CD4-positive, alpha-beta T cell treated with Interleukin-15 for 1 hour (primary cell): Measurements from ENCODE around the gene HAGHL.
"Not testable (repeated sequence)": the region's sequence is repeated elsewhere in the genome, so short reads cannot be mapped to it uniquely, and the experiment has no call there.

Source experiments
- DNase-seq: peaks from one replicate; pipeline ENCODE4 v3.0.0-alpha.2; 2020

HAGHL gene

DNA sequence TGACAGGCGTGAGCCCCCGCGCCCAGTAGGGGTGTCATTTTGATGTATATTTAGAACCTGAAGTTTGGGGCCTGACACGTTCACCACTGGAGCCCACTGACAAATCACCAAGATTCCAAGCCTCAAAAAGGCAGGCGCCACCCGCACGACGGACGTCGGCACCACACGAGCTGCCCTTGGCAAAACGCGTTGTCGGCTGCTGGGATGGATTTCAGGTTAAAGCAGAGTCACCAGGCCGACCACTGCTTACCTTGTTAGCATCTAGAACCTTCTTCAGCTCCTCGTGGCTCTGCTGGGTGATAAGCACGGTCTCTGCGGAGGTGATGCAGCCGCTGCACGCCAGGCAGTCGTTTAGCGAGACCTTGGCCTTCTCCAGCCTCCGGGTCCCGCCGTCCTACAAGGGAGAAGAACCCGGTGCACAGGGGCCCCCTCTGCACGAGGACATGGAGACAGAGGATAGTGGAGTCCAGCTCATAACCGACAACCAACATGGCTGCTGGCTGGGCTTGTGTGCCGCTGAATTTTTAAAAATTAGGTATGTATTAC, 10.1 kb downstream of the HAGHL start:
- no peak for DNase-seq

DNA sequence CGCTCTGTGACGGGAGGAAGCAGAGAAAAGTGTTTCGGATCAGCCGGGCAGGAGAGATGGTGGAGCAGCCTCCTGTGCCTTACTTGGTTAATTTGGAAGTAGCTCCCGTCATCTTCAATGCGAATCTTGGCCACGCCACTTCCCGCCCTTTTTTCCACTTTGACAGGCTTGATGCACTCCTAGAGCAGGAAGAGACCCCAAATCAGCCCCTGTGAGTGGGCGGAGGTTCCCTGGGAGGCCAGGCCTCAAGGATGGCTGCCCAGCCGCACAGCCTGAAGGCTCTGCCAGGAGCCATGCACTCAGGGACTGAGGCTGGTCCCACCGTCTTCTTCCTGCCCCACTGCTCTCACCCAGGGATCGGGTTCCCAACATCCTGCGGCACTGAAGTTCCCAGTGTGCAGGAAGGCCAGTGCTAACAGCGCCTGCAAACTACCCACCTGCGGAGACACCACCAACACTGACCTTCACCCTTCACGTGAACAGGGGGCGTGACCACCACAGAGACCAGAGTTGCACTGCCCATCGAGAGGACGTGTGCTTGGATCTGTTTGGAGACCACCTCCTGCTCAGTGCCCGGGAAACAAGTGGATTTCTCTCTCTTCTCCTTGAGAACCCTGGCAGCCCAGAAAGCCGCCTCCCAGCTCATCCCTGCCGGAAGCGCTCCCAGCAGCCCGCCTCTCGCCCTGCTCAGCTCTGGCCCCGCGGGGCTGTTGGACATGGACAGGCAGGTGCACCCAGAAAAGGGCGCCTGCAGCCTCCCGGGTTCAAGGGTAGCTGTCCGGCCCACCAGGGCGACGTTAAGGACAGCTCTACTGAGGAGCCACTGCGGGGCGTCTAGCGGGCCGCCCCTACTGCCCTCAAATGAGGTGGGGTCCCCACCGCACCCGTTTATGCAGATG, 12.9 kb downstream of the HAGHL start:
- no peak for DNase-seq

DNA sequence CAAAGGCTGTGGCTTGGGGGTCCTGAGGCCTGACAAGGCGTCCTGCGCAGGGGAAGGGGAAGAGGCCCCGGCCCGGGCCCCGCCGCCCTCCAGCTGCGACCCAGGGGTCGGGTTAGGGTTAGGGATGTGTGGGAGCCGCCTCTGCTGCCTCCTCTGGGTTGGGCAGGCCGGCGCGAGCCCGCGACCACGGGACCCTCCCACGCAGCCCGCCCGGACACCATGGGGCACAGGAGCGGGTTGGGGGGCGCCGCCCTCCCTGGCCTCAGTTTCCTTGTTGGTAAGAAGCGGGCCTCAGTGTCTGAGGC, 13.5 kb downstream of the HAGHL start:
- DNase-seq = no peak

DNA sequence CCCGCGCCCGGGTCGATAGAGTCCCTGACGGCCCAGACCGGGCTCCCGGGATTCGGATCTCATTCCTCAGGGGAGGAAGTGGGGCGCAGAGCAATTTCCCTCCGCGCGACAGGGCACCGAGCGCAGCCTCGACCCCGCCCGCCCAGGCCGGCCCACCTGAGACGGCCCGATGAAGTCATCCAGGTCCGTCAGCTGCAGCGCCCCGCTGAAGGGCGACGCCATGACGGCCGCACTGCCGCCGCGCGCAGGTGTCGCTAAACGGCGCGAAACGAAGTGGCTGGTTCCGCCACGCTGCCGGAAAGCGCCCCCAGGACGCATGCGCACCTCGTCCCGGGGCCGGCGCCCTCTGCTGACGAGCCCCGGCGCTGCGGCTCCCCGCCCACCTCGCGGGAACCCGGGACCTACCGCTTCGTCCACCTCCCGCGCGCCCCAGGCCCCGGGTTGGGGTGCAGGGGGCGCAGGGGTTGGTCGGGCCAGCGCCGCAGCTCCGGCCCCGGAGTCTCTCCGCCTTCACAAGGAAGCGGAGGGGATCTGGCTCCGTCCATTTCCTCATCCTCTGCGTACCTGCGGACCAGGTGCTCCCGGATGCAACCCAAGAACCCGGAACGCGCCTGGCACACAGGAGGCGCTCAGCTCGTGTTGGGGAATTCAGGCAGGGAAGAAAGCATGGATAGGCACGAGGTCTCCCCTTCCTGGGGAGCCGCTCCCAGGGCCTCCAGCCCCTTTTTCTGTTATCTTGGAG, 14.0 kb downstream of the HAGHL start, which contains the start of gene CIAO3:
Gene CIAO3, minus strand, starts transcription at position 234 of the 742 bp plus-strand sequence. Its CDS starts 12 bp downstream, at position 222.
- peak; percentile 88 for DNase-seq

DNA sequence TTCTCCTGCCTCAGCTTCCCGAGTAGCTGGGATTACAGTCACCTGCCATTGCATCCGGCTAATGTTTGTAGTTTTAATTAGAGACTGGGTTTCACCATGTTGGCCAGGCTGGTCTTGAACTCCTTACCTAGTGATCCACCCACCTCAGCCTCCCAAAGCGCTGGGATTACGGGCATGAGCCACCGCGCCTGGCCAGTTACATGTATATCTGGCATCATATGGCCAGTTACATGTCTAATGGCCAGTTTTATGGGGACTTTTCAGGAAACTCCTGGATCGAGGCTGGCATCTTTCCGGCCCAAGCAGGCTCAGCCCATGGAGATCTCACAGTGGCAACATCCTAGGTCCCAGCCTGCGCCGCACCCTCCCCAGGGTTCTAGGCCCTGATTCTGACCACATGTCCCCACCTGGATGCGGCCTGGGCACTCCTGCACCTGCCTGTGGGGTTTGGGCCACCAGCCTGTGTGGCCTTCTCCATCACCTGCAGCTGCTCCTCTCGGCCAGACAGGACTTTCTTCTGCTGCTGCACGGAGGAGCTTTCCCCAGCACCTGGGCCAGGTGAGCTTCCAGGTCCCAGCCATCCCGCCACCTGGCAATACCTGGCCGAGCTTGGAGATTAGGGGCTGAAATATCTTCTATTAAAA, 15.2 kb downstream of the HAGHL start:
- DNase-seq = no peak

DNA sequence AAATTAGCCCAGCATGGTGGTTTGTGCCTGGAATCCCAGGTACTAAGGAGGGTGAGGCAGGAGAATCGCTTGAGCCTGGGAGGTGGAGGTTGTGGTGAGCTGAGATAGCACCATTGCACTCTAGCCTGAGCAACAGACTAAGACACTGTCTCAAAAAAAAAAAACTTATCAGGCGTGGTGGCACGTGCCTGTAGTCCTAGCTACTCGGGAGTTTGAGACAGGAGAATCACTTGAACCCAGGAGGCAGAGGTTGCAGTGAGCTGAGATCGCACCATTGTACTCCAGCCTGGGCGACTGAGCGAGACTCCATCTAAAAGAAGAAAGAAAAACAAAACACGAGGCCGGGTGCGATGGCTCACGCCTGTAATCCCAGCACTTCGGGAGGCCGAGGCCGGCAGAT, 16.0 kb downstream of the HAGHL start:
- DNase-seq = not testable (repeated sequence)

DNA sequence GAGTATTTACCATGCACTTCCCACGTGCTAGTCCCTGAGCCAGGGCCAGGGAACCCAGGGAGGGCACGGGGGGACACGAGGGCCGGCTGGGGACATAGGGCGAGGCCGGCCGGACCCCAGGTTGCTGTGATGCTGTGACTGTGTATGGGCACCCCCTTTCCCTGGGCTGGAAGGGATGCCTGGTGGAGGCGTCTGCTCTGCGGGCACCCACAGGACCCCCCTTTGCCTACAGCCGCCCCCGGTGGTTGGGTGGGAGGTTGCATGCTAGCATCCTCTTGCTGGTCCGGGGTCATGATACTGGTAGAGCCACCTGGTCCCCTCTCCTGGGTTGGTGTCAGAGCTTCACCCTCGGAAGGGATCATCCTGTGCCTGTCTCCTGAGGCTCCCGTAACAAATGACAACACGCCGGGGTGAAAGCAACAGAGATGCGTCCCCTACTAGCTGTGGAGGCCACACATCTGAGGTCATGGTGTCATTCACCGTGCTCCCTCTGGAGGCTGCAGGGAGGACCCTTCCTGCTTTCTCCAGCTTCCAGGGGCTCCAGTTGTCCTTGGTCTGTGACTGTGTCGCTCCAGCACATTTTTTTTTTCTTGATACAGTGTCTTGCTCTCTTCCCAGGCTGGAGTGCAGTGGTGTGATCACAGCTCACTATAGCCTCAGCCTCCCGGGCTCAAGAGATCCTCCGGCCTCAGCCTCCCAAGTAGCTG, 17.0 kb downstream of the HAGHL start:
- no peak for DNase-seq

DNA sequence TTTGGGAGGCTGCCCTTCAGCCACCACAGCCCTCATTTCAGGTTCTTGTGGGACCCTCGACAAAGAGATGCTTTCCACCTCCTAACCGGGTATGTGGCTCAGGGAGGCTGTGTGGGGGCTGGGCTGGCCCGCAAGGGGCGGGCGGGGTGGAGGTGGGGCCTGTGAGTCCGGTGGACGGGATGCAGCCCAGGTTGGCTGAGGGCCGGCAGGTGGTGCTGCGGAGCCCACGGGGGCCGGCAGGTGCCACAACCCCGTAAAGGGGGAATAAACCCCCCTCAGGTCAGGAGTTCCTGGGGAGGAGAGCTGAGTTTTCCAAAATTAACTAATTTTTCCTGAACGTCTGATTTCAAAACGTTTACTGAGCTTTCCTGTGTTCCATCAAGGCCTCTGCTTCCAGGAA, 18.8 kb downstream of the HAGHL start:
- DNase-seq = no peak

DNA sequence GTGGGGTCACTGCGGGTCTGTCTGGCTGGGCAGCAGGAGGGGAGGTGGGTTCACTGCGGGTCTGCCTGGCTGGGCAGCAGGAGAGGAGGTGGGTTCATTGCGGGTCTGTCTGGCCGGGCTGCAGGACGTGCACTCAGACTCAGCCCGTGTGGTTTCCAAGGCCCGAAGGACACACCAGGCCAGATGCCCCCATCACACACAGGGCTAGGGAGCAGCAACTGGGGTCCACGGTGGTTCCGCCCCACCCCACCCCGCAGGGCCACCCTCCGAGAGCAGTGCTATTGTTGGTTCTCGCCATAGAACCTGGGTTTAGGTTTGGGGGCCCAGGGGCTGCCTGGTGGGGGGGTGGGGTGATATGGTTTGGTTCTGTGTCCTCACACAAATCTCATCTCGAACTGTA, 19.7 kb downstream of the HAGHL start:
- no peak for DNase-seq

DNA sequence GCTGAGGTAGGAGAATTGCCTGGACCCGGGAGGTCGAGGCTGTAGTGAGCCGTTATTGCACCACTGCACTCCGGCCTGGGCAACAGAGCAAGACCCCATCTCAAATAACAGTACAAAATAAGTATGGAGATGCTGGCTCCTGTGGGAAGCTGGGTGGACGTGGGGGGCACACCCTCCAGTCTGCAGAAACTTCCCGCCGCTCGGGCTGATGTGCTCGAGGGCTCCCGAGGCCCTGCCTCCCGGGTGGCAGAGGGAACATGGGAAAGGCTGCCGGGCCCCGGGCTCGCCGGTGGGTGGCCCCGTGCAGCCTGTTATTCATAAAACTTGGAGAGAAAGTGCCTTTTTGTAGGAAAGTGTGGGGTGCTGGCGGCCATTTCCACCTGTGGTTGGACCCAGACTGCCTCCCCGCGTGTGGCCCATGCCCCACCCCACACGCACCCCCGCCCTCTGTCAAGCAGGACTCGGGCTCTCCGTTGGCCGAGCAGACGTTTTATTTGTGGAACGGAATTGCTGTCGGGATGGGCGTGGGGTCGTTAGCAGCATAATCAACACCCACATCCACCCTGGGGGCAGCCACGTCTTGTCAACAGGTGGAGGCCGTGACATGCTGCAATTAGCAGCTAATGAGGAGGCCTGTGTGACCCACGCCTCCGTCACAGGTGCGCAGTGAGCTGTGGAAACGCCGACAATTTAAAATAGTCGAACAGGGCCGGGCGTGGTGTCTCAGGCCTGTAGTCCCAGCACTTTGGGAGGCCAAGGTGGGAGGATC, 21.3 kb downstream of the HAGHL start:
- DNase-seq = no peak

DNA sequence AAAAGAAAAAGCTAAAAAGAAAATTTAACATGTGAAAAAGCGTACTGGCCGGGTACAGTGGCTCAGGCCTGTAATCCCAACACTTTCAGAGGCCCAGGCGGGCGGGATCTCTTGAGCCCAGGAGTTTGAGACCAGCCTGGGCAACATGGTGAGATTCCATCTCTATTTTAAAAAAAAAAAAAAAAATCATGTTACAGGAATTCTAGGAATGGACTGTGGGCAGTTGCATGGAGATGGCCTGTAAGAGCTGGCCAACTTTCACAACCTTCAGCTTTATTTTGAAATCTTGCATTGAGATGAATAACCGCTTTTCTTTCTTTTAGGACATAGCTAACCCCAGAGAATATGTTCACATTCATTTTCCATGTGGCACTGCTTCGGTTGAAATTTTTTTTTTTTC, 22.1 kb downstream of the HAGHL start:
- DNase-seq = no peak

DNA sequence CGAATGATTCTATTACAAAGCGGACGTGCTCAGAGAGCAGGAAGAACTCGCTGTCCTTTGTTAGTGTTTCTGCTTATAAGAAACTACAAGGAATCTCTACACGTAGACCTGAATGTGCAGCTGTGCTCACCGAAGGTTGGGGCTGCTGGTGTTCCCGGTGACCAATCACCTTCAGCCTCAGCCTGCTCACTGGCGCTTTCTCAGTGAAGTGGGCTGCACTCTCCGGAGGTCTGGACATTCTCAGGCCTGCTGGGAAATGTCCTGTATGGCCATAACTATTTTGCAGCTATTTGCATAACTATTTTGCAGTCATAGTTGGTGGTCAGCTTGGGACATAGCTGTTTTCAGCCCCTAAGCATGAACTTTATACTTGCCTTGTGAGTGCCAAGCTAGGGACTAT, 23.6 kb downstream of the HAGHL start:
- no peak for DNase-seq

DNA sequence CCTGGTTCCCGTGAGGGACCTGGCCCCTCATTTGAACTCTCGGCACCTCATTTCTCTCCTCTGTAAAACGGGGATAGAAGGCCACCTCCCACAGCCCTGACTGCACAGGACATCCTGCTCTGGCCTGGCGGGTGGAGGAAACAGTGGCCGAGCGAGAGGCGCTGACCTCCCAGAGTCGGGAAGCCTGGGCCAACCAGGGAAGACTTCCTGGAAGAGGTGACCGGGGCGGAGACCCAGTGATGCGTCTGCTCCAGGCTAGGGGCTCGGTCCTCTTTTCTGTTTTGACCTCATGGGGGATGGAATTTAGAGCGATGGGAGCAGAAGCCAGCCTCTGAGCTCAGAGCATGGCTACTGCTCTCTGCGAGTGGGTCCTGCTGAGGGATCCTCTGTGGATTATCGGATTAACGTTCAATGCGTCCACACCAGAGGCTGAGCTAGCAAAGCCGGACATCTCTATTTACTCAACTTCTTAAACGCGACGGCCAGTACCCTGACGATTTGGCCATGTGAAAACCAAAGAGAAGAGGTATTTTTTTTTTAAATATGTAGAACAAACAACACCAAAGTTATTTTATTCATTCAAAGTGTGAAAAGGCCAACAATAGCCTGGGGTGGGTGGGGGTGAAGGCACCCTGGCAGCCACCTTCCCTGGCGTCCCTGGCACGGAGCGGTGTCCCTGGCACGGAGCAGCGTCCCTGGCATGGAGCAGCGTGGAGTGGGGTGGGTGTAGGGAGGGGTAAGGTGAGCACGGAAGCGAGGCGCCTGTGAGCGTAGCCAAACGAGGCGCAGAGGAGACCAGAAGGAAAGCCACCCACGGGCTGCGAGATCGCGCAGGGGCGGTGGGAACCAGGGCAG, 24.5 kb downstream of the HAGHL start:
- no peak for DNase-seq

DNA sequence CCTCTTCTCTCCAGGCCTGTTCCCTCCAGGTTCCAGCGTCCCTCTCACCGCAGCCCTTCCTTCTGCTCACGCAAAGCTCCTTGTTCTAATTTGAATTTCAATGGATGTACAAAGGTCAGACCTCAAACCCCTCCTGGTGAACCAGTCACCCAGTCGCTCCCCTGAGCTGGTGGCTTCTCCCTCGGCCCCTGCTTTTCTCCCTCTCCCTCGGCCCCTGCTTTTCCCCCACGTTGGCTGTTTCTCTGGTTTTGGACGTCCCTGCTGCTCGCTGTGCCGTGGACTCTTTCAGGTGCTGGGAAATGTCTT, 25.1 kb downstream of the HAGHL start:
- DNase-seq = no peak

DNA sequence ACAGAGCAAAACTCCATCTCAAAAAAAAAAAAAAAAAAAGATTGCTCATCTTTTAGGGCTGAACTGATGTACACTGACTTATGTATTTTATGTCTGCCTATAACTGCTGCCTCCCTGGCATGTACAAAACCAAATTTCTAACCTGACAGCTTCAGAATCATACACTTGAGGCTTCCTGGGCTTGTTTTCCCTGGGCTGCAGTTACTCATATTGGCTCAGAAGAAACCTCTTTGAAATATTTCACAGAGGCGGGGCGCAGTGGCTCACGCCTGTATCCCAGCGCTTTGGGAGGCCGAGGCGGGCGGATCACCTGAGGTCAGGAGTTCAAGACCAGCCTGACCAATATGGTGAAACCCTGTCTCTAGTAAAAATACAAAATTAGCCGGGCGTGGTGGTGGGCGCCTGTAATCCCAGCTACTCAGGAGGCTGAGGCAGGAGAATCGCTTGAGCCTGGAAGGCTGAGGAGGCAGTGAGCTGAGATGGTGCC, 27.3 kb downstream of the HAGHL start:
- not testable (repeated sequence) for DNase-seq

DNA sequence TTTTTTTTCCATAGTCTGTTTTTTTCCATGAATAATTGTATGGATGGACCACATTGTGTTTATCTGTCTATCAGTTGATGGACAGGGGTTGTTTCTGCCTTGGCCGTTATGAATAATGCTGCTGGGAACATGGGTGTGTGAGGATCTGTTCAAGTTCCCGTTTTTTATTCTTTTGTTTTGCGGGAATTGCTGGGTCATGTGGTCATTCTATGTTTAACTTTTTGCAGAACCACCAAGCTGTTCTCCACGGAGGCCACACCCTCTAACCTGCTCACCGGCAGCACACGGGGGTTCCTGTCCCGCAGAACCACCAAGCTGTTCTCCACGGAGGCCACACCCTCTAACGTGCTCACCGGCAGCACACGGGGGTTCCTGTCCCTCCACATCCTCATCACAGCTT, 27.8 kb downstream of the HAGHL start:
- no peak for DNase-seq

DNA sequence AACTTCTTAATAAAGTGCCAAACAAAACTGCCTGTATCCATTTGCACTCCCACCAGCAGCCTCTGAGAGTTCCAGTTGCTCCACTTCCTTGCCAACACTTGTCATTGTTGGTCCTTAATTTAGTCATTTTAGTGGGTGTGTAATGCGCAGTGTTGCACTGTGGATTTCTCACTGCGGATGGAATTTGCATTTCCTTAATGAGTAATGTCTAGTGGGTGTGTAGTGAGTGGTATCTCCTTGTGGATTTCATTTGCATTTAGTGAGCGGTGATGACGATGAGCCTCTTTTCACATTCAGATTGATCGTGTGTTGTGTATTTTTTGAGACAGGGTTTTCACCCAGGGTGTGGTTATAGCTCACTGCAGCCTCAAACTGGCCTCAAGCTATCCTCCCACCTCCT, 29.5 kb downstream of the HAGHL start:
- no peak for DNase-seq

DNA sequence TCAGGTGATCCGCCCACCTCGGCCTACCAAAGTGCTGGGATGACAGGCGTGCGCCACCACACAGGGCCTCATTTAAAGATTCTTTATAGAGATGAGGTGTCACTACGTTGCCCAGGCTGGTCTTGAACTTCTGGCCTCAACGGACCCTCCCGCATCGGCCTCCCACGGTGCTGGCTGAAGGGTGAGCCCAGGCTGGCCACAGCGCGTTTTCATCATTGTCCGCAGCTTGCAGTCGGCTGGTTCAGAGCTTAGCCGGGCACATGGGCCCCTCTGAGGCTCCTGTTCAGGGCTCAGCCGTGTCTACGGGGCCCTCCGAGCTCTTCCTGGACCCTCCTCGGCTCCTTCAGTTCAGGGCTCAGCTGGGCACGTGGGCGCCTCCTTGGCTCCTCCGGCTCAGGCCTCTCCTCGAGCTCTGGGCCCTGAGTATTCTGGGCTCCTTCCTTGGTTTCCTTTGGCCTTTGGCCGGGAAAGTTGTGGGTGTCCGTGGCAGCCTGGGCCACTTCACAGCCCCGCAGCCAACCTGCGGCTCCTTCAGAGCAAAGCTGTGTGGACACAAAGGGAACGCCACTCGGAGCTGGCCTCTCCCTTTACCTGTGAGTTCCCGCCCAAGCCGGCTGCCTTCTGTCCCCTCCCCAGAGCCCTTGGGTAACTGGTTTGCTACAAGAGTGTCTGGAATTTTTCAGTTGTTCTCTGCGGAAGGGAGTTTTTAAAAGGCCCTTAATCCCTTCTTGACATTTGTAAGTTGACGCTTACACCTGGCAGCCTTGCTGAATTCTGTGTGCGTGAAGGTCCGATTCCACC, 32.4 kb downstream of the HAGHL start:
- DNase-seq = no peak

DNA sequence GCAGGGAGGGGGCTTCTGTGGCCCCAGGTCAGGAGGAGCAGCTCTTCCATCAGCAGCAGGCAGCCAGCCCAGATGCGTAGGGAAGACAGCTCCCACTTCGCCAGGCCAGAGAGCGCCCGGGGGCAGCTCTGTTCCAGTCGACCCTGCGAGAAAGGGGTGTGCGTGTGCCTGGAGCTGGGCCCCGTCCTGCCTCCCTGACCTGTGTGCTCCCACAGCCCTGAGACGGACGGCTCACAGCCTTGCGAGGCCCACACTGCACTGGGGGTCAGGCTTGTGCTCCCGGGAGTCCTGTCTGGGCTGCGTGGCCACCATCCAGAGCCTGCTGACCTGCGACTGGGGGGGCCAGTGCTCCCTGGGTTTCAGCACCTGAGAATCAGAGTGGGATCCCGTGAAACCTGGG, 33.2 kb downstream of the HAGHL start:
- DNase-seq = no peak
